CD1c-positive myeloid dendritic cell (primary cell): ENCODE measurements around the gene SEMA6C.
"Not testable (repeated sequence)": the region's sequence is repeated elsewhere in the genome, so short reads cannot be mapped to it uniquely, and the experiment has no call there.

Experiments
- DNase-seq: peaks from one replicate; pipeline ENCODE4 v3.0.0-alpha.2; 2016; ENCODE audit errors: extremely low spot score

Gene SEMA6C

GRCh38 chr1:151146412-151147131 lies at the start of gene SEMA6C:
Gene SEMA6C, minus strand, starts transcription at chr1:151146631. Its CDS starts 4,010 bp downstream, at chr1:151142621.
- peak; percentile 92 for DNase-seq

GRCh38 chr1:151194894-151195594 lies 48.6 kb upstream of the SEMA6C start:
- not testable (repeated sequence) for DNase-seq

GRCh38 chr1:151193856-151194255 lies 47.4 kb upstream of the SEMA6C start:
- no peak for DNase-seq

- no peak for DNase-seq
Observed at GRCh38 chr1:151193304-151193703, 46.9 kb upstream of the SEMA6C start.

GRCh38 chr1:151192047-151192446 lies 45.6 kb upstream of the SEMA6C start:
- no peak for DNase-seq

- peak; percentile 80 for DNase-seq
Observed at GRCh38 chr1:151189637-151190445, 43.4 kb upstream of the SEMA6C start, which contains the start of gene VPS72. Gene VPS72, minus strand, starts transcription at chr1:151190197. Its CDS starts 76 bp downstream, at chr1:151190121.

- not testable (repeated sequence) for DNase-seq
Observed at GRCh38 chr1:151188667-151189066, 42.2 kb upstream of the SEMA6C start.

GRCh38 chr1:151187205-151187604 lies 40.8 kb upstream of the SEMA6C start:
- DNase-seq: no peak

GRCh38 chr1:151184211-151184610 lies 37.8 kb upstream of the SEMA6C start:
- no peak for DNase-seq

GRCh38 chr1:151176514-151177045 lies 30.1 kb upstream of the SEMA6C start:
- no peak for DNase-seq

GRCh38 chr1:151175863-151176262 lies 29.4 kb upstream of the SEMA6C start, which contains the start of gene TMOD4:
Gene TMOD4, minus strand, starts transcription at chr1:151175981. Its CDS starts 1,106 bp downstream, at chr1:151174875.
- peak; percentile 29 for DNase-seq

- DNase-seq: no peak
Observed at GRCh38 chr1:151175041-151175741, 28.8 kb upstream of the SEMA6C start.

- DNase-seq: no peak
Observed at GRCh38 chr1:151171190-151171589, 24.8 kb upstream of the SEMA6C start.

GRCh38 chr1:151167116-151167515 lies 20.7 kb upstream of the SEMA6C start:
- DNase-seq: no peak

GRCh38 chr1:151166505-151166956 lies 20.1 kb upstream of the SEMA6C start:
- DNase-seq: no peak

GRCh38 chr1:151165738-151166504 lies 19.5 kb upstream of the SEMA6C start, which contains the start of the genes LYSMD1 and SCNM1:
Gene LYSMD1, minus strand, starts transcription at chr1:151165902. Its CDS starts 644 bp downstream, at chr1:151165258.
Gene SCNM1, plus strand, starts transcription at chr1:151166144. Its CDS starts 9 bp downstream, at chr1:151166153.
- peak; percentile 99 for DNase-seq

- no peak for DNase-seq
Observed at GRCh38 chr1:151165281-151165737, 18.9 kb upstream of the SEMA6C start.

GRCh38 chr1:151164732-151165280 lies 18.4 kb upstream of the SEMA6C start:
- DNase-seq: no peak

- peak; percentile 77 for DNase-seq
Observed at GRCh38 chr1:151159373-151159772, 12.9 kb upstream of the SEMA6C start.
